Lower lobe of right lung (tissue), 2 donors: ENCODE data around the gene GPR137. TPM values are rescaled to one million over a fixed set of nuclear protein-coding genes. Genes with fewer than 3 reads are reported as not detected.

ENCODE experiments used
- ATAC-seq, 2 donors: fragments of 200-7000 bp; cut with Tn5 transposase; one replicate each; pipeline ENCODE4 v1.9.1; 2020 to 2022; ENCODE audit warnings: mild to moderate bottlenecking in 2 of 2, moderate library complexity in 2 of 2
- DNase-seq: peaks from one replicate; pipeline ENCODE4 v3.0.0-alpha.2; 2020
- H3K27ac ChIP-seq: fragments of 200-600 bp; one replicate; pipeline ENCODE4 v1.8.0; 2022
- H3K27me3 ChIP-seq: fragments of 200-600 bp; one replicate; pipeline ENCODE4 v1.8.0; 2022; ENCODE audit warnings: low read depth
- H3K36me3 ChIP-seq: fragments of 200-600 bp; one replicate; pipeline ENCODE4 v1.8.0; 2022; ENCODE audit warnings: mild to moderate bottlenecking
- H3K4me1 ChIP-seq: fragments of 200-600 bp; one replicate; pipeline ENCODE4 v1.8.0; 2022
- H3K4me3 ChIP-seq: fragments of 200-600 bp; one replicate; pipeline ENCODE4 v1.8.0; 2022; ENCODE audit warnings: mild to moderate bottlenecking
- H3K9me3 ChIP-seq: fragments of 200-600 bp; one replicate; pipeline ENCODE4 v1.8.0; 2022
- intact Hi-C: fragments of 100-400 bp; cut with DNase I; formaldehyde crosslinking; loops from one replicate; pipeline ENCODE4 v1.11.0; 2022
- total RNA-seq: library from RNA; stranded (reverse); fragmentation: NEBNext Ultra II Directional; extraction: Animal tissue kit (Norgen Biotek cat#: 25700); gene quantifications from one replicate; pipeline ENCODE4 v1.2.1, GENCODE V29; 2021
- TF ChIP-seq, protein P1 (sequence below): fragments of 200-600 bp; IDR thresholded peaks from one replicate; pipeline ENCODE4 v1.8.0; 2022; ENCODE audit warnings: antibody characterized with exemption, mild to moderate bottlenecking
- donor health status: DM: no; HTN: yes; CAD: no; lungs with severe emphysema.

GPR137 gene
- total RNA-seq, 1 donor from 2014 or later, result 37.7 TPM

DNA sequence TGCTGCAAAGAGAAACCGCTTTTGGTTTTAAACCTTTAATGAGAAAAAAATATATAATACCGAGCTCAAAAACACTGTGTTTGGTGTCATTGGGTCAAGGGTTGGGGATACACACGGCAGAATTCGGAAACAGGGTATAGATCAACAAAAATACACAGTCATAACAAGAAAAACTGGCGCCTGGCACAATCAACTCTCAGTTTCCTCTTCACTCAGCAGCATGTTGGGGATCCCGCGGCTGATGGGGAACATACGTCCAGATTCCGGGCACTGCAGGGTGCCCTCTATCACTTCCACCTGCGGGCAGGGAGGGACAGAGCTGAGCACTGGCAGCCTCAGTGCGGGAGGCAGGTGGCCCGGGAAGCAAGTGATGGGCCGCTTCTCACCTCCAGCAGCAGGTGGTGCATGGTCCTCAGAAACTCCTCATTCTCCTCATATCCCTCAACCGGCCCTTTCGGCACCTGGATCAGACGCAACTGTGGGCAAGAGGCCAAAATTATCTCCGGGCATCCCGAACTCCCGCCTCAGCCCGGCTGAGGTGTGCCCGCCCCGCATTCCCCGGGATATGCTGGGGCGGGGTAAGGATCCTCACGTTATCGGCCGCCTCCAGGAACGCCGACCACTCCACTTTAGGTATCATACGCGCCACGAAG is 31.1 kb downstream of the GPR137 start:
- ATAC-seq, result no peak
- TF ChIP-seq, protein P1, sequence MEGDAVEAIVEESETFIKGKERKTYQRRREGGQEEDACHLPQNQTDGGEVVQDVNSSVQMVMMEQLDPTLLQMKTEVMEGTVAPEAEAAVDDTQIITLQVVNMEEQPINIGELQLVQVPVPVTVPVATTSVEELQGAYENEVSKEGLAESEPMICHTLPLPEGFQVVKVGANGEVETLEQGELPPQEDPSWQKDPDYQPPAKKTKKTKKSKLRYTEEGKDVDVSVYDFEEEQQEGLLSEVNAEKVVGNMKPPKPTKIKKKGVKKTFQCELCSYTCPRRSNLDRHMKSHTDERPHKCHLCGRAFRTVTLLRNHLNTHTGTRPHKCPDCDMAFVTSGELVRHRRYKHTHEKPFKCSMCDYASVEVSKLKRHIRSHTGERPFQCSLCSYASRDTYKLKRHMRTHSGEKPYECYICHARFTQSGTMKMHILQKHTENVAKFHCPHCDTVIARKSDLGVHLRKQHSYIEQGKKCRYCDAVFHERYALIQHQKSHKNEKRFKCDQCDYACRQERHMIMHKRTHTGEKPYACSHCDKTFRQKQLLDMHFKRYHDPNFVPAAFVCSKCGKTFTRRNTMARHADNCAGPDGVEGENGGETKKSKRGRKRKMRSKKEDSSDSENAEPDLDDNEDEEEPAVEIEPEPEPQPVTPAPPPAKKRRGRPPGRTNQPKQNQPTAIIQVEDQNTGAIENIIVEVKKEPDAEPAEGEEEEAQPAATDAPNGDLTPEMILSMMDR, result no peak
- intact Hi-C loops, result no loop called here
- peaks cover 22% of the 10 kb centered on the region for H3K4me1 ChIP-seq
- H3K9me3 ChIP-seq, result no peaks in the 10 kb centered on the region
- H3K36me3 ChIP-seq, result peaks cover 36% of the 10 kb centered on the region
- DNase-seq, result no peak
- peak overlapping the region; percentile 100 for H3K27ac ChIP-seq
- H3K4me3 ChIP-seq, result peak overlapping the region; percentile 92
- no peaks in the 10 kb centered on the region for H3K27me3 ChIP-seq

GRCh38 chr11:64317325-64317960 is 31.8 kb downstream of the GPR137 start, which contains the start of gene TRMT112:
TRMT112 (minus strand) TSS chr11:64317559; CDS start chr11:64317526, 33 bp downstream.
- Histone ChIP-seq H3K27ac (peak within 1 kb of the TSS; percentile 100), H3K36me3 (peaks cover 41% of the 10 kb centered on the region), H3K4me3 (peak within 1 kb of the TSS; percentile 92), H3K4me1 (peaks cover 27% of the 10 kb centered on the region), H3K9me3 (no peaks in the 10 kb centered on the region), H3K27me3 (no peaks in the 10 kb centered on the region)
- intact Hi-C loops, result no loop called here
- TF ChIP-seq, protein P1, result no peak
- peak; percentile 98 for DNase-seq
- peak; percentile 89 for ATAC-seq

- DNase-seq (peak; percentile 98), ATAC-seq (peak; percentile 91 to 94)
- TF ChIP-seq, protein P1, result peak; percentile 52
- Histone ChIP-seq H3K4me3 (peak within 1 kb of the TSS; percentile 92), H3K27ac (peak within 1 kb of the TSS; percentile 100), H3K4me1 (peaks cover 31% of the 10 kb centered on the region), H3K36me3 (peaks cover 45% of the 10 kb centered on the region), H3K27me3 (no peaks in the 10 kb centered on the region), H3K9me3 (no peaks in the 10 kb centered on the region)
- intact Hi-C loops, result no loop called here
Measured at GRCh38 chr11:64317961-64318765, 32.5 kb downstream of the GPR137 start, which contains the start of gene PRDX5. PRDX5 (plus strand) TSS chr11:64318121; CDS start chr11:64318216, 95 bp downstream.

DNA sequence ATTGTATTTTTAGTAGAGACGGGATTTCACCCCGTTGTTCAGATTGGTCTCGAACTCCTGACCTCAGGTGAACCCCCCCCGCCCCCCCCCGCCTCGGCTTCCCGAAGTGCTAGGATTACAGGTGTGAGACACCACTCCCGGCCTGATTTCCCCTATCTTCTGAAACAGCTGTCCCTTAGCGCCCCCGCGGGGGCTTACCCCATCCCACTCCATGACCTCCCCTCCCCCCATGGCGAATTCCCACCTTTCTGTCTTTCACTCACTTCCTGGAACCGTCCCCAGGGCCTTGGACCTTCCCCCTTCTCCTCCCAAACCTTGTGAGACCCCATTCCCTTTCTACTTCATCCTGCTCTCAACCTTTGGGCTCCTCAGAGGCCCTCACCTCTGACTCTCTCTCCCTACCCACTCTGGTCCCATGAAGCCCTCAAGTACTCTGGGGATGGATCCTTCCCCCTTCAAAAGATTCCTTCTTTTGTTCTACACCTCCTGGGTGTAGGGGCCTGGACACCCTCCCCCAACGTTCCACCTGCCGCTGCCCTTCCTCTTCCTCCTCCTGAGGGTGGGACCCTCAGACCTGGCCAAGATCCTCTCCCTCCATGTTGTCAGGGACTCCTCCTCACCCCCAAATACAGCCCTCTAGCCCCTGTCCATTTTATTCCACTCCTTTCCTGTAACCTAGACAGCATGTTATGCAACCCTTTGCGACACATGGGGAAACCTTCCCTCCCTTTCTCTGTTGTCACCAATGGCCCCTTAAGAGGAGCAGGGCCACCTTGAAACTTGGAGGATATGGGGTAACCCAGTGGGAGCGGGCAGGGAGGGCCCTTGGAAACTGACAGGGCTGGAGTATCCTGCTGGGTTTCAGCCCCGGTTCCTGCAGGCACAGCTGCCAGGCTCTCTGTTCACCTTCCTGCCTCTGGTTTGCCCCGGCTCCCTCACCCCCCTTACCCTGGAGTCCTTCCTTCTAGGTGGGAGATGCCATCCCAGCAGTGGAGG is 33.4 kb downstream of the GPR137 start:
- no peak for ATAC-seq
- peak; percentile 57 for DNase-seq
- Histone ChIP-seq H3K4me1 (peaks cover 35% of the 10 kb centered on the region), H3K36me3 (peaks cover 43% of the 10 kb centered on the region), H3K9me3 (no peaks in the 10 kb centered on the region), H3K27ac (peak overlapping the region; percentile 100), H3K27me3 (no peaks in the 10 kb centered on the region), H3K4me3 (peak overlapping the region; percentile 92)
- TF ChIP-seq, protein P1, result no peak
- intact Hi-C loops, result no loop called here
